ENCODE results near the gene FAM3C.

DNA sequence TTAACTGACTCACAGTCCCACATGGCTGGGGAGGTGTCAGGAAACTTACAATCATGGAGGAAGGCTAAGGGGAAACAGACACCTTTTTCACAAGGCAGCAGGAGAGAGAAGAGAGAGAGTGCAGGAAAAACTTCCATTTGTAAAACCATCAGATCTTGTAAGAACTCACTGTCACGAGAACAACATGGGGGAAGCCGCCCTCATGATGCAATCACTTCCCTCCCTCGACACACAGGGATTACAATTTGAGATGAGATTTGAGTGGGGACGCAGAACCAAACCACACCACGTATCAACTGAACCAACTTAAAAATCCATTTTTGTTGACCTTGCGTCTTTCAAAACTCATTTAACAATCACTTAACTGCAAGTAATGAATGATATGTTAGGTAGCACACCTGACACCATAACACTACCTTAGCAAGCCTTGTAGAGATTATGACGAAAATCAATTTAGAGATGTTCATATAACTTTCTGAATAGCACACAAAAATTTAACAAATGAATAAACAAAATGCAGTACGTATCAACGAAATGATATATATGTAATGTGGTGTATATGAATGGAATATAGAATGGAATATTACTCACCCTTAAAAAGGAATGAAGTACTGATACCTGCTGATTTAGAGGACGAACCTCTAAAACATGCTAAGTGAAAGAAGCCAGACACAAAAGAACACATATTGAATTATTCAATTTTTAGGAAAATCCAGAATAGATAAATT is 3.7 kb downstream of the FAM3C start:
- TF ChIP-seq, protein P1, sequence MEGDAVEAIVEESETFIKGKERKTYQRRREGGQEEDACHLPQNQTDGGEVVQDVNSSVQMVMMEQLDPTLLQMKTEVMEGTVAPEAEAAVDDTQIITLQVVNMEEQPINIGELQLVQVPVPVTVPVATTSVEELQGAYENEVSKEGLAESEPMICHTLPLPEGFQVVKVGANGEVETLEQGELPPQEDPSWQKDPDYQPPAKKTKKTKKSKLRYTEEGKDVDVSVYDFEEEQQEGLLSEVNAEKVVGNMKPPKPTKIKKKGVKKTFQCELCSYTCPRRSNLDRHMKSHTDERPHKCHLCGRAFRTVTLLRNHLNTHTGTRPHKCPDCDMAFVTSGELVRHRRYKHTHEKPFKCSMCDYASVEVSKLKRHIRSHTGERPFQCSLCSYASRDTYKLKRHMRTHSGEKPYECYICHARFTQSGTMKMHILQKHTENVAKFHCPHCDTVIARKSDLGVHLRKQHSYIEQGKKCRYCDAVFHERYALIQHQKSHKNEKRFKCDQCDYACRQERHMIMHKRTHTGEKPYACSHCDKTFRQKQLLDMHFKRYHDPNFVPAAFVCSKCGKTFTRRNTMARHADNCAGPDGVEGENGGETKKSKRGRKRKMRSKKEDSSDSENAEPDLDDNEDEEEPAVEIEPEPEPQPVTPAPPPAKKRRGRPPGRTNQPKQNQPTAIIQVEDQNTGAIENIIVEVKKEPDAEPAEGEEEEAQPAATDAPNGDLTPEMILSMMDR (IDR thresholded peaks at IDR 0.05; ENCODE audit: low read length) = no peak
- no peak for TF ChIP-seq EZH2 (IDR thresholded peaks at IDR 0.05; ENCODE audit: borderline replicate concordance, low read length)

Measured in OCI-LY1 (cell line).